Left lung (tissue), 10 donors: Measurements from ENCODE around the gene MAPK9. TPM values are rescaled to one million over a fixed set of nuclear protein-coding genes. Genes with fewer than 3 reads are reported as not detected.
A peak's percentile ranks its signal among the peaks of the same experiment; 100 is the strongest.

Experiments used
- ATAC-seq: fragments of 200-7000 bp; cut with Tn5 transposase; one replicate; pipeline ENCODE4 v1.9.1; 2020; ENCODE audit warnings: moderate library complexity
- DNase-seq, 4 donors: peaks; one replicate each; pipeline ENCODE4 v3.0.0-alpha.2; 2013 to 2020
- H3K27ac ChIP-seq, 2 donors: fragments of 200-600 bp; sonication (generic) in 1 of 2; one replicate each; pipeline versions ENCODE4 v1.5.0 to v1.8.0; 2020 to 2021
- H3K27me3 ChIP-seq, 2 donors: fragments of 200-600 bp; sonication (generic) in 1 of 2; one replicate each; pipeline versions ENCODE4 v1.5.0 to v1.8.0; 2020 to 2021
- H3K36me3 ChIP-seq, 2 donors: fragments of 200-600 bp; sonication (generic) in 1 of 2; one replicate each; pipeline versions ENCODE4 v1.5.0 to v1.8.0; 2020 to 2021
- H3K4me1 ChIP-seq, 2 donors: fragments of 200-600 bp; one replicate each; pipeline ENCODE4 v1.8.0; 2021
- H3K4me3 ChIP-seq, 2 donors: fragments of 200-600 bp; sonication (generic) in 1 of 2; one replicate each; pipeline versions ENCODE4 v1.5.0 to v1.8.0; 2020 to 2021; ENCODE audit warnings: mild to moderate bottlenecking in 1 of 2
- H3K9me3 ChIP-seq, 2 donors: fragments of 200-600 bp; sonication (generic) in 1 of 2; one replicate each; pipeline versions ENCODE4 v1.5.0 to v1.8.0; 2020 to 2021
- intact Hi-C, 2 donors: fragments of 100-400 bp; cut with DNase I; formaldehyde crosslinking; loops; one replicate each; pipeline versions ENCODE4 v1.11.2 to v1.14.2; 2022
- polyA plus RNA-seq, 6 donors: library from polyadenylated mRNA; unstranded; fragments of 120-200 nt; gene quantifications; one replicate each; pipeline ENCODE4 v1.2.1, GENCODE V29; 2013; ENCODE audit not compliant: insufficient read length in 6 of 6
- total RNA-seq, 2 donors: library from RNA; stranded (reverse); fragmentation: NEBNext Ultra II Directional; extraction: Animal tissue kit (Norgen Biotek cat#: 25700); gene quantifications; one replicate each; pipeline ENCODE4 v1.2.1, GENCODE V29; 2021
- TF ChIP-seq, protein P1 (sequence below), 2 donors: fragments of 200-600 bp; sonication (generic) in 1 of 2; IDR thresholded peaks; one replicate each; pipeline versions ENCODE4 v1.5.0 to v1.8.0; 2021; ENCODE audit warnings: antibody characterized with exemption in 2 of 2
- donor health status: DM: no; HTN: yes; CAD: no.
- donor health status: DM: no; HTN: no; CAD: no.

The MAPK9 gene
- total and polyA plus RNA-seq, 8 donors, result 36.2 to 44.9 (median 38.4) TPM

DNA sequence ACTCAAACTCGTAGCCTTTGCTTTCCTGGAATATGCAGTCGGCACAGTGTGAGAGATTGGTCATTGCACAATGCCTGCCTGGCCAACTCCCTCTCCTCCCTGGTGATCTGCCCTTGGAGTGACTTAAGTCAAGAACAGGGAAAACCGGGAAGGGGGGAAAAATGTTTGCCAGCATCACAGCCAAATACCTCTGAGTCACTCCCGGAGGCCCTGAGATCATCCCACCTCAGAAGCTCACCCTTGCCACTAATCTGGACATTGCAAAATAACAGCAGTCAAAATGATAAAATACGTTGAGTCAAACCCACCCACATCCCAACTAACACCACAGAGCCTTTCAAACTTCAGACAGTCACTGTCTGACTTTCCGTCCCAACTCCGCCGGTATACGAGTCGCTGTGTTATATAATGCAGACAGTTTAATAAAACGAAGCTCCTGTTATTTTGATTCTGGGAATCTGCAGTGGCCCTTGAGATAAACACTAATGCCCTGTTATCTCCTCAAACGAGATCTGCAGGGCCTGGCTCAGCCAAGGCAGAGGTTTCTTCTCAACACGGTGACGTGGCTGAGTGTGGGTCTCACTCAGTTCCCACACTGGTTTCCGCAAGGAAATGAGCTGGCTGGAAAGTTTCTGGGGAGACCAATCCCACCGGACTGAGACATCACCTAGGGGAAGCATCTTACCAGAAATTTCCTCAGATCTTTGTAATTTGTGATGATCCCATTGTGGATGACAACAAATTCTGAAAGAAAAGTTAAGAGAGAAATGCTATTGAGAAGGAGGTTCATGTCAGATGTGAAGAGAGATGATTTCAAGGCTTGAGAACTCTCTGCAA, 39.1 kb upstream of the MAPK9 start:
- Histone ChIP-seq H3K36me3 (peaks cover 0 to 13% of the 10 kb centered on the region in 2 donors), H3K9me3 (no peaks in the 10 kb centered on the region), H3K4me1 (no peaks in the 10 kb centered on the region), H3K27ac (peak overlapping the region in 1 of 2 donors; percentile 59), H3K27me3 (peaks cover 0 to 24% of the 10 kb centered on the region in 2 donors), H3K4me3 (no peak overlapping the region)
- ATAC-seq (peak; percentile 64), DNase-seq (no peak)
- TF ChIP-seq, protein P1, sequence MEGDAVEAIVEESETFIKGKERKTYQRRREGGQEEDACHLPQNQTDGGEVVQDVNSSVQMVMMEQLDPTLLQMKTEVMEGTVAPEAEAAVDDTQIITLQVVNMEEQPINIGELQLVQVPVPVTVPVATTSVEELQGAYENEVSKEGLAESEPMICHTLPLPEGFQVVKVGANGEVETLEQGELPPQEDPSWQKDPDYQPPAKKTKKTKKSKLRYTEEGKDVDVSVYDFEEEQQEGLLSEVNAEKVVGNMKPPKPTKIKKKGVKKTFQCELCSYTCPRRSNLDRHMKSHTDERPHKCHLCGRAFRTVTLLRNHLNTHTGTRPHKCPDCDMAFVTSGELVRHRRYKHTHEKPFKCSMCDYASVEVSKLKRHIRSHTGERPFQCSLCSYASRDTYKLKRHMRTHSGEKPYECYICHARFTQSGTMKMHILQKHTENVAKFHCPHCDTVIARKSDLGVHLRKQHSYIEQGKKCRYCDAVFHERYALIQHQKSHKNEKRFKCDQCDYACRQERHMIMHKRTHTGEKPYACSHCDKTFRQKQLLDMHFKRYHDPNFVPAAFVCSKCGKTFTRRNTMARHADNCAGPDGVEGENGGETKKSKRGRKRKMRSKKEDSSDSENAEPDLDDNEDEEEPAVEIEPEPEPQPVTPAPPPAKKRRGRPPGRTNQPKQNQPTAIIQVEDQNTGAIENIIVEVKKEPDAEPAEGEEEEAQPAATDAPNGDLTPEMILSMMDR (IDR thresholded peaks at IDR 0.05), result no peak
- intact Hi-C loops, result no loop called here

DNA sequence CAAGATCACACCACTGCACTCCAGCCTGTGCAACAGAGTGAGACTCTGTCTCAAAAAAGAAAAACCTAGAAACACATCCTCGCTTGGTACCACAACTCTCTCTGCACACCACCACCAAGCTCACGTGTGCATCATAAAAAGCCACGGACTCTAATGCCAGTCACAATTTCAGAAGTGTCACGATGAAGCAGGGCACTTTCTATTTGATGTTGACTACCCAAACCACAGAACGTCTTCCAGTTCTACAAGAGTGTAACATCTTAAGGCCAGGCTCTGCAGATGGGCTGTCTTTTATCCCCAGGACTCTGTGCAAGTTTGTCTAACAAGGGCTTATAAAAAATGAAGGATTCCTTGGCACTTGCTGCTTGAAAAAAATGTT, 38.4 kb upstream of the MAPK9 start:
- DNase-seq, result no peak
- TF ChIP-seq, protein P1 (IDR thresholded peaks at IDR 0.05), result no peak
- H3K4me3 ChIP-seq, result no peak overlapping the region
- H3K36me3 ChIP-seq, result peaks cover 0 to 5% of the 10 kb centered on the region in 2 donors
- ATAC-seq, result no peak
- peak overlapping the region in 1 of 2 donors; percentile 10 for H3K27ac ChIP-seq
- peaks cover 0 to 24% of the 10 kb centered on the region in 2 donors for H3K27me3 ChIP-seq
- no peaks in the 10 kb centered on the region for H3K4me1 ChIP-seq
- H3K9me3 ChIP-seq, result no peaks in the 10 kb centered on the region
- intact Hi-C loops, result no loop called here

DNA sequence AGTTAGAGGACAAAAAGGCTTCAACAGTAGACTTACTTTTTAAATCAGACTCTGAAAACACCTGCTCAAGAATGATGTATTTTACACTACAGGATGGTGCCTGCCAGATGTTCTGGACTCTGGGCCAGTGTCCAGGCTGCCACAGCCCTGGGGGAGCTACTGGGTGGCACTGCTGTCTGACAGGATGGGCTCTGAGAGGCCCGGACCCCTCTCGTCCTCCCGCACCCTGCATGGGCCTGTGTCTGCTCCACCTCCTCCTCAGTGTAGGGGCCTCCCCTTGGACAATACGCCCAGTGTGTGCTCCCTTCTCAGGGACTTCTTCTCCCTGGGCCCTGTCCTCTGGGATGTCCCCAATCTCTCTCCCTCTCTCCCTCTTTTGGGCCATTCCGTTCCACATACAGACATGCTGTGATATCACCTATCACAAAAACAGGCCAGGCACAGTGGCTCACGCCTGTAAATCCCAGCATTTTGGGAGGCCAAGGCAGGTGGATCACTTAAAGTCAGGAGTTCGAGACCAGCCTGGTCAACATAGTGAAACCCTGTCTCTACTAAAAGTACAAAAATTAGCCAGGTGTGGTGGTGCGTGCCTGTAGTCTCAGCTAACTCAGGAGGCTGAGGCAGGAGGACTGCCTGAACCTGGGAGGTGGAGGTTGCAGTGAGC, 37.9 kb upstream of the MAPK9 start:
- Histone ChIP-seq H3K27me3 (peaks cover 0 to 24% of the 10 kb centered on the region in 2 donors), H3K4me1 (no peaks in the 10 kb centered on the region), H3K9me3 (no peaks in the 10 kb centered on the region), H3K27ac (no peak overlapping the region), H3K4me3 (no peak overlapping the region), H3K36me3 (no peaks in the 10 kb centered on the region)
- ATAC-seq, result no peak
- intact Hi-C loops, result no loop called here
- DNase-seq, result peak in 1 of 4 donors; percentile 53
- TF ChIP-seq, protein P1 (IDR thresholded peaks at IDR 0.05), result no peak

DNA sequence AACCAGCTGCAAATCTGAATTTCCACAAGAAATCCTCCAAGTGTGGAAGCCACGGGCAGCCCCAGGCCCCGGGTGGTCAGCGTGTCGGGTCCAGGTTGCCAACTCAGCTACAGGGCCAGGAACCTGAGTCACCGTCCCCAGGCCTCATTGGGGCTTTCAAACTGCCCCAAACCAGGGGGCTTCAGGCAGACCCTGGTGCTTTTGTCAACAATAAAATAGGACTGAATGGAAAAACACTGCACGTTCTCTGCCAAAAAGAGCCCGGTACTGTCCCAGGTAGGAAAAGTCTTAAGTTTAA, 37.2 kb upstream of the MAPK9 start:
- H3K4me3 ChIP-seq, result no peak overlapping the region
- peaks cover 0 to 24% of the 10 kb centered on the region in 2 donors for H3K27me3 ChIP-seq
- H3K36me3 ChIP-seq, result no peaks in the 10 kb centered on the region
- H3K4me1 ChIP-seq, result no peaks in the 10 kb centered on the region
- H3K27ac ChIP-seq, result no peak overlapping the region
- DNase-seq (no peak), ATAC-seq (no peak)
- no peaks in the 10 kb centered on the region for H3K9me3 ChIP-seq
- intact Hi-C loops, result no loop called here
- TF ChIP-seq, protein P1 (IDR thresholded peaks at IDR 0.05), result no peak
